Progenitor cell of endocrine pancreas (in vitro differentiated cells): Measurements from ENCODE around the gene ARHGEF12. TPM values are rescaled to one million over a fixed set of nuclear protein-coding genes. Genes with fewer than 3 reads are reported as not detected.
A peak's percentile ranks its signal among the peaks of the same experiment; 100 is the strongest.

Source experiments
- DNase-seq: peaks from one replicate; pipeline ENCODE4 v3.0.0; 2021; ENCODE audit warnings: low spot score; ENCODE audit not compliant: unreplicated experiment
- H3K27ac Mint-ChIP-seq: 2 replicates; pipeline ENCODE4 v1.8.0; 2021; ENCODE audit warnings: mild to moderate bottlenecking, moderate library complexity, mixed read lengths
- H3K27me3 Mint-ChIP-seq: 2 replicates; pipeline ENCODE4 v1.8.0; 2021; ENCODE audit warnings: mixed read lengths
- H3K36me3 Mint-ChIP-seq: 2 replicates; pipeline ENCODE4 v1.8.0; 2022; ENCODE audit warnings: mixed read lengths; ENCODE audit not compliant: insufficient read depth
- H3K4me1 Mint-ChIP-seq: 2 replicates; pipeline ENCODE4 v1.8.0; 2021; ENCODE audit warnings: low read depth, mixed read lengths
- H3K4me3 Mint-ChIP-seq: 2 replicates; pipeline ENCODE4 v1.8.0; 2021; ENCODE audit warnings: low read depth, mild to moderate bottlenecking, moderate library complexity, mixed read lengths
- H3K9me3 Mint-ChIP-seq: 2 replicates; pipeline ENCODE4 v1.8.0; 2021; ENCODE audit warnings: low read depth, mixed read lengths
- total RNA-seq: library from RNA; stranded (reverse); gene quantifications from 2 replicates; pipeline ENCODE4 v1.2.1, GENCODE V29; 2021
- TF ChIP-seq, protein P1 (sequence below): fragments of 200-600 bp; sonication (generic); IDR thresholded peaks from one replicate; pipeline ENCODE4 v1.5.0; 2021; ENCODE audit warnings: antibody characterized with exemption, mild to moderate bottlenecking; ENCODE audit not compliant: unreplicated experiment

Gene ARHGEF12
- total RNA-seq, 1 donor from 2014 or later, result 64.9 TPM

- DNase-seq, result no peak
- TF ChIP-seq, protein P1, sequence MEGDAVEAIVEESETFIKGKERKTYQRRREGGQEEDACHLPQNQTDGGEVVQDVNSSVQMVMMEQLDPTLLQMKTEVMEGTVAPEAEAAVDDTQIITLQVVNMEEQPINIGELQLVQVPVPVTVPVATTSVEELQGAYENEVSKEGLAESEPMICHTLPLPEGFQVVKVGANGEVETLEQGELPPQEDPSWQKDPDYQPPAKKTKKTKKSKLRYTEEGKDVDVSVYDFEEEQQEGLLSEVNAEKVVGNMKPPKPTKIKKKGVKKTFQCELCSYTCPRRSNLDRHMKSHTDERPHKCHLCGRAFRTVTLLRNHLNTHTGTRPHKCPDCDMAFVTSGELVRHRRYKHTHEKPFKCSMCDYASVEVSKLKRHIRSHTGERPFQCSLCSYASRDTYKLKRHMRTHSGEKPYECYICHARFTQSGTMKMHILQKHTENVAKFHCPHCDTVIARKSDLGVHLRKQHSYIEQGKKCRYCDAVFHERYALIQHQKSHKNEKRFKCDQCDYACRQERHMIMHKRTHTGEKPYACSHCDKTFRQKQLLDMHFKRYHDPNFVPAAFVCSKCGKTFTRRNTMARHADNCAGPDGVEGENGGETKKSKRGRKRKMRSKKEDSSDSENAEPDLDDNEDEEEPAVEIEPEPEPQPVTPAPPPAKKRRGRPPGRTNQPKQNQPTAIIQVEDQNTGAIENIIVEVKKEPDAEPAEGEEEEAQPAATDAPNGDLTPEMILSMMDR, result no peak
- H3K4me3 Mint-ChIP-seq, result no peak overlapping the region
- no peaks in the 10 kb centered on the region for H3K36me3 Mint-ChIP-seq
- peaks cover 21% of the 10 kb centered on the region for H3K27me3 Mint-ChIP-seq
- H3K4me1 Mint-ChIP-seq, result no peaks in the 10 kb centered on the region
- no peak overlapping the region for H3K27ac Mint-ChIP-seq
- no peaks in the 10 kb centered on the region for H3K9me3 Mint-ChIP-seq
Measured at GRCh38 chr11:120317689-120318480, 18.3 kb upstream of the ARHGEF12 start.

DNA sequence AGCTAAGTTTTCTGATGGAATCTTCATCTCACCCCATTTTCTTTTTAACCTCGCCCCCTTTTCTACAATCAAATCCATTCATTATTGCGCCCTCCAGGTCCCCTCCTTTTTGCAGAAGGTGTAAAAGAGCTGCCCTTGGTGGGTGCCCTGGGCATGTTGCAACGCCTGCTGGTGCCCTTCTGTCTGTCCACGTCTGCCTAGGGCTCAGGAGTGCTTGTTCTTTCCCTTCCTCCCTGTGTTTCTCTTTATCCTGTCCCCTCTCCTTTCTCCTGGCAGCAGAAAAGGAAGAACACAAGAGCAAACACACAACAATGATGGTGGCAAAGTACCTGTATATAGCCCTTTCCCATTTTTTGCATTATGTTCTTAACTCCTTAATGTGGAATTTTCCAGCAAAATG is 17.3 kb upstream of the ARHGEF12 start:
- TF ChIP-seq, protein P1, result no peak
- no peak for DNase-seq

GRCh38 chr11:120324932-120325810 is 11.0 kb upstream of the ARHGEF12 start, which contains the start of gene TLCD5:
Gene TLCD5, plus strand, starts transcription at chr11:120325299. Its CDS starts 2,143 bp downstream, at chr11:120327442.
- TF ChIP-seq, protein P1, result no peak
- Mint-ChIP-seq H3K27ac (peak within 1 kb of the TSS; percentile 80), H3K36me3 (peaks cover 3% of the 10 kb centered on the region), H3K4me1 (peaks cover 7% of the 10 kb centered on the region), H3K4me3 (peak within 1 kb of the TSS; percentile 77), H3K9me3 (no peaks in the 10 kb centered on the region), H3K27me3 (peaks cover 12% of the 10 kb centered on the region)
- peak; percentile 70 for DNase-seq

More for the DNA sequence above, 17.3 kb upstream of the ARHGEF12 start:
- Mint-ChIP-seq H3K36me3 (no peaks in the 10 kb centered on the region), H3K27me3 (peaks cover 29% of the 10 kb centered on the region), H3K27ac (no peak overlapping the region), H3K4me3 (no peak overlapping the region), H3K9me3 (no peaks in the 10 kb centered on the region), H3K4me1 (no peaks in the 10 kb centered on the region)

DNA sequence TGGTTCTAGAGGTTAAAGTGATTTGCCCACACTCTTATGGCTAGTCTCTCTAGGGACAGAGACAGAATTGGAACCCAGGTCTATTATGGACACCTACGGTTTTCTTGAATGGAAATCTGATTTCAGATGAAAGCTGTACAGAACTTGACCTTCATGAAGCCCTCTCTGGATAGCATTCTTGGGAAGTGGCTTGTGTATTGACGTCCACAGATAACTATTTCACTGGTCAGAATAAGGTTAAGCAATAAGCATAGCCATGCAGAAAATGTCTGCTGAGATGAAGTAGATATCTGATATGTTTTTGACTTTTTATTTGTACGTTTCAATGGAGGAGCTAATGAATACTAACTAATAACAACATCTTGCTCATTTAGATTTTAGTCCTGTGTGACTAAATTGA is 10.0 kb upstream of the ARHGEF12 start:
- peaks cover 12% of the 10 kb centered on the region for H3K27me3 Mint-ChIP-seq
- peak overlapping the region; percentile 62 for H3K27ac Mint-ChIP-seq
- peaks cover 5% of the 10 kb centered on the region for H3K36me3 Mint-ChIP-seq
- no peaks in the 10 kb centered on the region for H3K9me3 Mint-ChIP-seq
- peak overlapping the region; percentile 77 for H3K4me3 Mint-ChIP-seq
- DNase-seq, result no peak
- TF ChIP-seq, protein P1, result no peak
- peaks cover 7% of the 10 kb centered on the region for H3K4me1 Mint-ChIP-seq

DNA sequence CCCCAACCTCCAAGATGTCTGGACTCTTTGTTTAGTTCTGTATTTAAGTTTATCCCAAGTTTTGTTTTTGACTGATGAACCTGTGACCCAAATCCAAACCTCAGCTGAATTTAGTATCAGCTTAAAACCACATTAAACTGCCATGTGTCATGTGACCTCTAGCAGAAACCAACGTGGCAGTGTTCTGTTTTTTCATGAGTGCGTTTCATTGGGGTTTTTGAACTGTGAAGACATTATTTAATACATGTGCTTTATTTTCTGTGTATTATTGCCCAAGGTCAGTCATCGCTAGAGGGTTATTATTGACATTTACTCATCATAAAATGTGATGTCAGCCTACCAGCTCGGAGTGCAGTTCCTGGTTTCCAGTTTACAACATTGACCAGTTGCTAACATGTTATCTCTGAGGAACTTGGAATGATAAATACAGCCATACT is 9.3 kb upstream of the ARHGEF12 start:
- TF ChIP-seq, protein P1, result no peak
- H3K4me1 Mint-ChIP-seq, result peaks cover 9% of the 10 kb centered on the region
- peaks cover 12% of the 10 kb centered on the region for H3K27me3 Mint-ChIP-seq
- no peak for DNase-seq
- H3K27ac Mint-ChIP-seq, result no peak overlapping the region
- H3K9me3 Mint-ChIP-seq, result no peaks in the 10 kb centered on the region
- peaks cover 5% of the 10 kb centered on the region for H3K36me3 Mint-ChIP-seq
- H3K4me3 Mint-ChIP-seq, result peak overlapping the region; percentile 24
